IMR-90 (cell line): ENCODE measurements around the gene VIT. TPM values are rescaled to one million over a fixed set of nuclear protein-coding genes. Genes with fewer than 3 reads are reported as not detected.

Source experiments
- ATAC-seq: fragments of 200-7000 bp; cut with Tn5 transposase; 2 replicates; pipeline ENCODE4 v1.9.1; 2020; ENCODE audit warnings: low read depth, mild to moderate bottlenecking, moderate library complexity
- BruUV-seq: library from RNA; stranded (reverse); fragments of 400-500 nt; replicated peaks from 2 replicates; lab custom pipeline; 2021; lab: Mats Ljungman, UMichigan
- CTCF ChIA-PET: fragments of 300-600 bp; formaldehyde crosslinking; extraction: SDS; loops from one replicate; lab custom pipeline; 2021; ENCODE audit warnings: antibody characterized with exemption; lab: Yijun Ruan, JAX
- POLR2A ChIA-PET: fragments of 300-600 bp; sonication (Branson Sonifier 250); formaldehyde crosslinking; loops from one replicate; lab custom pipeline; 2022; ENCODE audit warnings: antibody characterized with exemption; ENCODE audit not compliant: unreplicated experiment; lab: Charles Lee
- DNase-seq: peaks from one replicate; pipeline ENCODE4 v3.0.0; 2013
- H2AFZ ChIP-seq: replicated peaks from 2 replicates; pipeline ENCODE3; 2013; ENCODE audit warnings: low read length, mild to moderate bottlenecking; ENCODE audit not compliant: poor library complexity
- H2AK5ac ChIP-seq: 2 replicates; pipeline ENCODE4 v1.6.1; 2013; ENCODE audit warnings: low read depth, low read length, inconsistent platforms
- H2AK9ac ChIP-seq: replicated peaks from 2 replicates; pipeline ENCODE3; 2013; ENCODE audit warnings: mild to moderate bottlenecking, low read depth, low read length, moderate library complexity; ENCODE audit not compliant: poor library complexity
- H2BK120ac ChIP-seq: 2 replicates; pipeline ENCODE4 v1.6.1; 2013; ENCODE audit warnings: low read depth, low read length, inconsistent platforms
- H2BK15ac ChIP-seq: 3 replicates; pipeline ENCODE4 v1.6.1; 2013; ENCODE audit warnings: low read depth, low read length, inconsistent platforms
- H2BK20ac ChIP-seq: 2 replicates; pipeline ENCODE4 v1.6.1; 2013; ENCODE audit warnings: low read depth, mild to moderate bottlenecking, inconsistent platforms, low read length, moderate library complexity
- H2BK5ac ChIP-seq: 2 replicates; pipeline ENCODE4 v1.6.1; 2013; ENCODE audit warnings: mild to moderate bottlenecking, low read depth, low read length, inconsistent platforms; ENCODE audit not compliant: poor library complexity, severe bottlenecking
- H3K14ac ChIP-seq: replicated peaks from 2 replicates; pipeline ENCODE4 v1.6.1; 2013; ENCODE audit warnings: low read depth, low read length, inconsistent platforms
- H3K18ac ChIP-seq: 2 replicates; pipeline ENCODE4 v1.6.1; 2013; ENCODE audit warnings: low read depth, low read length, control low read depth
- H3K23ac ChIP-seq: 2 replicates; pipeline ENCODE4 v1.6.1; 2013; ENCODE audit warnings: low read depth, low read length, inconsistent platforms
- H3K27ac ChIP-seq: 2 replicates; pipeline ENCODE4 v1.5.1; 2013; ENCODE audit warnings: mild to moderate bottlenecking, control low read depth, low read length; ENCODE audit not compliant: insufficient read depth
- H3K27me3 ChIP-seq: 2 replicates; pipeline ENCODE4 v1.6.1; 2013; ENCODE audit warnings: low read length; ENCODE audit not compliant: control insufficient read depth, insufficient read depth
- H3K36me3 ChIP-seq: 2 replicates; pipeline ENCODE4 v1.6.1; 2013; ENCODE audit warnings: low read length, mixed read lengths; ENCODE audit not compliant: control insufficient read depth, insufficient read depth
- H3K4ac ChIP-seq: 2 replicates; pipeline ENCODE4 v1.6.1; 2013; ENCODE audit warnings: low read depth, low read length, inconsistent platforms
- H3K4me1 ChIP-seq: 2 replicates; pipeline ENCODE4 v1.6.1; 2013; ENCODE audit warnings: low read length, mixed read lengths; ENCODE audit not compliant: control insufficient read depth, insufficient read depth
- H3K4me2 ChIP-seq: 2 replicates; pipeline ENCODE4 v1.6.1; 2013; ENCODE audit warnings: low read depth, mild to moderate bottlenecking, control low read depth, low read length, moderate library complexity
- H3K4me3 ChIP-seq: 2 replicates; pipeline ENCODE4 v1.5.1; 2013; ENCODE audit warnings: low read depth, mild to moderate bottlenecking, control low read depth, low read length, moderate library complexity; ENCODE audit not compliant: insufficient read depth
- H3K56ac ChIP-seq: 2 replicates; pipeline ENCODE4 v1.6.1; 2013; ENCODE audit warnings: low read length, inconsistent platforms; ENCODE audit not compliant: insufficient read depth; ENCODE audit errors: extremely low read depth
- H3K79me1 ChIP-seq, 2 experiments: 2 replicates each; pipeline ENCODE4 v1.6.1; 2013; ENCODE audit warnings: low read length in 2 of 2, inconsistent platforms in 1 of 2, low read depth in 1 of 2
- H3K9ac ChIP-seq: 2 replicates; pipeline ENCODE4 v1.6.1; 2013; ENCODE audit warnings: low read depth, low read length, control low read depth
- H3K9me1 ChIP-seq: 2 replicates; pipeline ENCODE4 v1.6.1; 2013; ENCODE audit warnings: low read length, inconsistent platforms; ENCODE audit not compliant: insufficient read depth
- H3K9me3 ChIP-seq: 2 replicates; pipeline ENCODE4 v1.6.1; 2013; ENCODE audit warnings: low read length; ENCODE audit not compliant: control insufficient read depth, insufficient read depth
- H4K20me1 ChIP-seq: 2 replicates; pipeline ENCODE4 v1.6.1; 2013; ENCODE audit warnings: low read length, inconsistent platforms; ENCODE audit not compliant: insufficient read depth
- H4K5ac ChIP-seq: 2 replicates; pipeline ENCODE4 v1.6.1; 2013; ENCODE audit warnings: mild to moderate bottlenecking, low read depth, low read length, control low read depth
- H4K8ac ChIP-seq, 2 experiments: 2 replicates each; pipeline ENCODE4 v1.6.1; 2013; ENCODE audit warnings: low read depth in 2 of 2, low read length in 2 of 2, control low read depth in 1 of 2, inconsistent platforms in 1 of 2
- H4K91ac ChIP-seq: 2 replicates; pipeline ENCODE4 v1.6.1; 2013; ENCODE audit warnings: low read depth, low read length, inconsistent platforms; ENCODE audit not compliant: insufficient read depth
- FOS ChIP-seq: fragments of 150-350 bp; IDR thresholded peaks from 2 replicates; pipeline ENCODE4 v1.6.1; 2016; ENCODE audit warnings: low read depth, low read length
- MXI1 ChIP-seq: IDR thresholded peaks from 2 replicates; pipeline ENCODE4 v1.6.1; 2012; ENCODE audit warnings: low read depth, mild to moderate bottlenecking, low read length, moderate library complexity, borderline replicate concordance
- RAD21 ChIP-seq: IDR thresholded peaks from 2 replicates; pipeline ENCODE4 v1.6.1; 2012; ENCODE audit warnings: low read length, improper control_type of control experiment
- WGBS, 2 experiments: methylation state at CpG; one replicate each; pipeline versions ENCODE4 v1.1.5 to v1.1.7; 2013; ENCODE audit warnings: missing lambda C conversion rate in 2 of 2; ENCODE audit not compliant: insufficient read length in 1 of 2; ENCODE audit errors: extremely low coverage in 2 of 2; 5-methylcytosine and 5-hydroxymethylcytosine counted together
- dilution Hi-C: fragments of 300-500 bp; cut with HindIII; formaldehyde crosslinking; loops from one replicate; pipeline ENCODE4 v1.14.3; 2018; ENCODE audit warnings: low sequenced_read_pairs; ENCODE audit not compliant: unreplicated experiment
- in situ Hi-C: fragments of 300-500 bp; cut with MboI; formaldehyde crosslinking; loops from 3 replicates; pipeline ENCODE4 v1.14.3; 2019; ENCODE audit warnings: low sequenced_read_pairs, inconsistent platforms, mixed read lengths
- intact Hi-C: fragments of 100-400 bp; cut with micrococcal nuclease; formaldehyde crosslinking; loops from 2 replicates; pipeline ENCODE4 v1.10.0; 2022
- polyA plus RNA-seq, 3 experiments: library from polyadenylated mRNA; depleted of rRNA; stranded (reverse); fragments of >200 nt; gene quantifications; 2 replicates each; pipeline ENCODE4 v1.2.3, GENCODE V29; 2012; ENCODE audit warnings: low replicate concordance in 1 of 3
- total RNA-seq: library from RNA; depleted of rRNA; stranded (reverse); fragments of >200 nt; gene quantifications from 2 replicates; pipeline ENCODE4 v1.2.3, GENCODE V29; 2012
- TF ChIP-seq, protein P1 (sequence below): conservative IDR thresholded peaks from 2 replicates; pipeline ENCODE4 v1.5.1; 2012; ENCODE audit warnings: mild to moderate bottlenecking, low read depth, low read length, improper control_type of control experiment
- TF ChIP-seq, protein P2 (sequence below): fragments of 150-350 bp; IDR thresholded peaks from 2 replicates; pipeline ENCODE4 v1.6.1; 2017; ENCODE audit warnings: mild to moderate bottlenecking, antibody characterized with exemption, low read length, low read depth

Gene VIT
- total and polyA plus RNA-seq, 2 of the 4 experiments (the other 2 are of a cell fraction): under 0.01 TPM; not detected in 1

DNA sequence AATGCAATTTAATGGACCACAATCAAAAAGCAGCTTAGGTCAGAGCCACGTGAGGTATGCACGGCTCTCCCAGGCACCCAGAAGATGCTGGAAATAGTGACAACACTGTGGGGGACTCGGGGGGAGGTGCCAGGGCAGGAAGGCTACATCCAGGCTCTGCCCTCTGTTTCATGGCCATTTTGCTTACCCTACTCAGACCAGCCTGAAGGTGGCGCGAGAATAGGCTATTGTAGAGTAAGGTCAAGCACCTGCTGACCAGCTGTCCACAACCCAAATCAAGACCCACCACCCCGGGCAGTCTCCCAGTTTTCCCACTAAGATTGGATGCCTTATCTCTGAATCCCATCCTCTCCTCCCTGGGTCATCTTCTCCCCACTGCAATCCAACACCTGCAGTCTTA is 115.7 kb downstream of the VIT start:
- no peak overlapping the region for H3K4me2 ChIP-seq
- H2AK9ac ChIP-seq: no peak overlapping the region
- TF ChIP-seq, protein P1, sequence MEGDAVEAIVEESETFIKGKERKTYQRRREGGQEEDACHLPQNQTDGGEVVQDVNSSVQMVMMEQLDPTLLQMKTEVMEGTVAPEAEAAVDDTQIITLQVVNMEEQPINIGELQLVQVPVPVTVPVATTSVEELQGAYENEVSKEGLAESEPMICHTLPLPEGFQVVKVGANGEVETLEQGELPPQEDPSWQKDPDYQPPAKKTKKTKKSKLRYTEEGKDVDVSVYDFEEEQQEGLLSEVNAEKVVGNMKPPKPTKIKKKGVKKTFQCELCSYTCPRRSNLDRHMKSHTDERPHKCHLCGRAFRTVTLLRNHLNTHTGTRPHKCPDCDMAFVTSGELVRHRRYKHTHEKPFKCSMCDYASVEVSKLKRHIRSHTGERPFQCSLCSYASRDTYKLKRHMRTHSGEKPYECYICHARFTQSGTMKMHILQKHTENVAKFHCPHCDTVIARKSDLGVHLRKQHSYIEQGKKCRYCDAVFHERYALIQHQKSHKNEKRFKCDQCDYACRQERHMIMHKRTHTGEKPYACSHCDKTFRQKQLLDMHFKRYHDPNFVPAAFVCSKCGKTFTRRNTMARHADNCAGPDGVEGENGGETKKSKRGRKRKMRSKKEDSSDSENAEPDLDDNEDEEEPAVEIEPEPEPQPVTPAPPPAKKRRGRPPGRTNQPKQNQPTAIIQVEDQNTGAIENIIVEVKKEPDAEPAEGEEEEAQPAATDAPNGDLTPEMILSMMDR: 0 out of 2 replicates have a peak, but pooled peaks have one; percentile 9
- TF ChIP-seq, protein P2, sequence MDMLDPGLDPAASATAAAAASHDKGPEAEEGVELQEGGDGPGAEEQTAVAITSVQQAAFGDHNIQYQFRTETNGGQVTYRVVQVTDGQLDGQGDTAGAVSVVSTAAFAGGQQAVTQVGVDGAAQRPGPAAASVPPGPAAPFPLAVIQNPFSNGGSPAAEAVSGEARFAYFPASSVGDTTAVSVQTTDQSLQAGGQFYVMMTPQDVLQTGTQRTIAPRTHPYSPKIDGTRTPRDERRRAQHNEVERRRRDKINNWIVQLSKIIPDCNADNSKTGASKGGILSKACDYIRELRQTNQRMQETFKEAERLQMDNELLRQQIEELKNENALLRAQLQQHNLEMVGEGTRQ: no peak
- TF ChIP-seq MXI1: no peak
- TF ChIP-seq FOS: no peak
- no peak for TF ChIP-seq RAD21
- DNase-seq: no peak
- intact Hi-C loops (no loop called here), in situ Hi-C loops (no loop called here), dilution Hi-C loops (no loop called here)
- H3K23ac ChIP-seq: no peak overlapping the region
- H4K20me1 ChIP-seq: no peaks in the 10 kb centered on the region
- no peaks in the 10 kb centered on the region for H3K9me3 ChIP-seq
- H3K4ac ChIP-seq: no peak overlapping the region
- H3K4me1 ChIP-seq: no peaks in the 10 kb centered on the region
- no peak overlapping the region for H3K4me3 ChIP-seq
- no TSS peak for BruUV-seq
- no peak overlapping the region for H2BK120ac ChIP-seq
- no peak overlapping the region for H4K5ac ChIP-seq
- no peak overlapping the region for H3K18ac ChIP-seq
- no peaks in the 10 kb centered on the region for H3K36me3 ChIP-seq
- H3K56ac ChIP-seq: no peak overlapping the region
- H3K27me3 ChIP-seq: no peaks in the 10 kb centered on the region; the same call in 1 of the 2 replicates
- POLR2A ChIA-PET: no interaction called here
- no peak overlapping the region for H2BK15ac ChIP-seq
- H2AFZ ChIP-seq: no peak overlapping the region
- no peak overlapping the region for H2BK5ac ChIP-seq
- 18% methylated on average over 2 of the region's 6 CpGs; no CpG with 5 or more reads in 1 of the 2 experiments for WGBS, 2 experiments
- no peaks in the 10 kb centered on the region for H3K79me1 ChIP-seq
- H4K8ac ChIP-seq: no peak overlapping the region
- no peak overlapping the region for H4K91ac ChIP-seq
- no peak for ATAC-seq
- CTCF ChIA-PET: no interaction called here
- H2AK5ac ChIP-seq: no peak overlapping the region
- no peak overlapping the region for H3K9ac ChIP-seq
- no peaks in the 10 kb centered on the region for H3K9me1 ChIP-seq
- no peak overlapping the region for H2BK20ac ChIP-seq
- no peak overlapping the region for H3K14ac ChIP-seq
- no peak overlapping the region for H3K27ac ChIP-seq
